HCT116 (cell line): Measurements from ENCODE around the gene PLCG2. TPM values are rescaled to one million over a fixed set of nuclear protein-coding genes. Genes with fewer than 3 reads are reported as not detected.

Experiments used
- ATAC-seq: fragments of 200-7000 bp; cut with Tn5 transposase; 2 replicates; pipeline ENCODE4 v1.9.1; 2020; ENCODE audit warnings: mild to moderate bottlenecking, moderate library complexity
- BruUV-seq: library from RNA; stranded (reverse); fragments of 400-500 nt; replicated peaks from 2 replicates; lab custom pipeline; 2021; lab: Mats Ljungman, UMichigan
- CTCF ChIA-PET: fragments of 300-600 bp; sonication (Branson Sonifier 250); formaldehyde crosslinking; loops from one replicate; lab custom pipeline; 2021; ENCODE audit warnings: antibody characterized with exemption; lab: Charles Lee
- POLR2A ChIA-PET: fragments of 300-600, 350-600 bp; sonication (Branson Sonifier 250); formaldehyde crosslinking; loops from one replicate; lab custom pipeline; 2021; ENCODE audit warnings: antibody characterized with exemption; lab: Charles Lee
- RAD21 ChIA-PET, 2 experiments: fragments of 300-600 bp; sonication (Branson Sonifier 250); formaldehyde crosslinking; loops; one replicate each; lab custom pipeline; 2023; ENCODE audit warnings: low total read pairs in 2 of 2; ENCODE audit not compliant: uncharacterized antibody in 2 of 2, unreplicated experiment in 2 of 2, low non-redundant PET in 1 of 2; lab: Charles Lee
- DNase-seq: peaks from one replicate; pipeline ENCODE4 v3.0.0-alpha.2; 2010; ENCODE audit warnings: low read depth, low spot score
- H2AFZ ChIP-seq: fragments of 200-600 bp; shearing (Covaris generic), sonication (generic); 2 replicates; pipeline ENCODE4 v1.6.1; 2017; ENCODE audit warnings: low read depth, mixed run types, mixed read lengths, antibody characterized with exemption, low read length; ENCODE audit not compliant: poor library complexity, severe bottlenecking
- H3K27ac ChIP-seq: 2 replicates; pipeline ENCODE4 v1.5.1; 2012; ENCODE audit warnings: low read depth, low read length
- H3K27me3 ChIP-seq: fragments of 200-600 bp; sonication (generic); 2 replicates; pipeline ENCODE4 v1.6.1; 2016; ENCODE audit warnings: mixed run types, low read length, mixed read lengths; ENCODE audit not compliant: insufficient read depth
- H3K36me3 ChIP-seq, 2 experiments: fragments of 200-500 bp in 1 of 2; fragments of 200-600 bp in 1 of 2; sonication (Bioruptor generic) in 1 of 2; sonication (generic) in 1 of 2; 2 replicates each; pipeline versions ENCODE4 v1.5.1 to v1.6.1; 2014 to 2016; ENCODE audit warnings: low read length in 2 of 2, inconsistent platforms in 1 of 2, mixed read lengths in 1 of 2, mixed run types in 1 of 2; ENCODE audit not compliant: insufficient read depth in 2 of 2, control insufficient read depth in 1 of 2
- H3K4me1 ChIP-seq, 2 experiments: fragments of 200-600 bp in 1 of 2; sonication (generic) in 1 of 2; 2 replicates each; pipeline versions ENCODE4 v1.5.1 to v1.6.1; 2012 to 2017; ENCODE audit warnings: low read length in 2 of 2, inconsistent platforms in 1 of 2, mild to moderate bottlenecking in 1 of 2, mixed read lengths in 1 of 2, mixed run types in 1 of 2, moderate library complexity in 1 of 2; ENCODE audit not compliant: insufficient read depth in 2 of 2, control insufficient read depth in 1 of 2
- H3K4me2 ChIP-seq: fragments of 200-600 bp; sonication (generic); 2 replicates; pipeline ENCODE4 v1.6.1; 2017; ENCODE audit warnings: mixed run types, low read length, mixed read lengths
- H3K4me3 ChIP-seq, 2 experiments: fragments of 200-600 bp in 1 of 2; sonication (generic) in 1 of 2; replicated peaks in 1 of 2; 2 replicates each; pipeline ENCODE4 v1.5.1; 2011 to 2016; ENCODE audit warnings: low read length in 2 of 2, control low read depth in 1 of 2, low read depth in 1 of 2, mild to moderate bottlenecking in 1 of 2, mixed read lengths in 1 of 2, mixed run types in 1 of 2
- H3K79me2 ChIP-seq: fragments of 200-600 bp; sonication (generic); 2 replicates; pipeline ENCODE4 v1.6.1; 2017; ENCODE audit warnings: mild to moderate bottlenecking, mixed run types, low read length, moderate library complexity, mixed read lengths; ENCODE audit not compliant: insufficient read depth
- H3K9ac ChIP-seq: fragments of 200-600 bp; sonication (generic); 2 replicates; pipeline ENCODE4 v1.6.1; 2016; ENCODE audit warnings: low read length, mixed read lengths
- H3K9me2 ChIP-seq: fragments of 200-600 bp; sonication (generic), shearing (Covaris generic); 2 replicates; pipeline ENCODE4 v1.6.1; 2017; ENCODE audit warnings: mixed run types, mild to moderate bottlenecking, moderate library complexity; ENCODE audit not compliant: insufficient read depth
- H3K9me3 ChIP-seq, 2 experiments: fragments of 200-500 bp in 1 of 2; fragments of 200-600 bp in 1 of 2; sonication (Bioruptor generic) in 1 of 2; sonication (generic) in 1 of 2; 2 replicates each; pipeline ENCODE4 v1.6.1; 2014 to 2017; ENCODE audit warnings: low read length in 2 of 2, mixed read lengths in 2 of 2, inconsistent platforms in 1 of 2, low read depth in 1 of 2, mild to moderate bottlenecking in 1 of 2, mixed run types in 1 of 2, moderate library complexity in 1 of 2; ENCODE audit not compliant: control insufficient read depth in 1 of 2, insufficient read depth in 1 of 2
- H4K20me1 ChIP-seq: fragments of 200-600 bp; sonication (generic), shearing (Covaris generic); 2 replicates; pipeline ENCODE4 v1.6.1; 2017; ENCODE audit warnings: mixed run types, mild to moderate bottlenecking, moderate library complexity; ENCODE audit not compliant: insufficient read depth
- CEBPB ChIP-seq: IDR thresholded peaks from 2 replicates; pipeline ENCODE4 v1.6.1; 2012; ENCODE audit warnings: low read depth
- EZH2 ChIP-seq: fragments of 200-600 bp; sonication (generic); IDR thresholded peaks from 2 replicates; pipeline ENCODE4 v1.6.1; 2017; ENCODE audit warnings: antibody characterized with exemption, mixed run types
- FOSL1 ChIP-seq: IDR thresholded peaks from 2 replicates; pipeline ENCODE4 v1.6.1; 2012; ENCODE audit warnings: low read depth
- JUND ChIP-seq: IDR thresholded peaks from 2 replicates; pipeline ENCODE4 v1.6.1; 2012
- POLR2A ChIP-seq: IDR thresholded peaks from 2 replicates; pipeline ENCODE4 v1.7.0; 2011; ENCODE audit warnings: borderline replicate concordance; ENCODE audit not compliant: insufficient read depth, insufficient read length; ENCODE audit errors: extremely low read depth
- POLR2AphosphoS5 ChIP-seq: IDR thresholded peaks from 2 replicates; pipeline ENCODE4 v1.6.1; 2011; ENCODE audit warnings: mild to moderate bottlenecking, low read depth, low read length, moderate library complexity
- SIN3A ChIP-seq: IDR thresholded peaks from 2 replicates; pipeline ENCODE4 v1.6.1; 2012; ENCODE audit warnings: low read depth
- SP1 ChIP-seq: IDR thresholded peaks from 2 replicates; pipeline ENCODE4 v1.6.1; 2012; ENCODE audit warnings: low read depth
- TCF7L2 ChIP-seq: IDR thresholded peaks from 2 replicates; pipeline ENCODE4 v1.7.0; 2011; ENCODE audit warnings: borderline replicate concordance, inconsistent platforms; ENCODE audit not compliant: insufficient read depth, insufficient read length; ENCODE audit errors: extremely low read depth
- ZFX ChIP-seq: fragments of 450-650 bp; IDR thresholded peaks from 2 replicates; pipeline ENCODE4 v1.6.1; 2017
- ZNF274 ChIP-seq: fragments of 200-500 bp; sonication (Bioruptor generic); IDR thresholded peaks from 2 replicates; pipeline ENCODE4 v1.6.1; 2014; ENCODE audit warnings: mild to moderate bottlenecking, low read depth, low read length, inconsistent platforms
- intact Hi-C: fragments of 100-400 bp; cut with micrococcal nuclease; formaldehyde crosslinking; loops from 2 replicates; pipeline ENCODE4 v1.10.0; 2022
- total RNA-seq: library from RNA; stranded (reverse); gene quantifications from one replicate; pipeline ENCODE4 v1.2.1, GENCODE V29; 2021; ENCODE audit not compliant: unreplicated experiment
- TF ChIP-seq, protein P1 (sequence below), 3 experiments: fragments of 200-600 bp in 1 of 3; sonication (generic) in 1 of 3; IDR thresholded peaks in 2 of 3; conservative IDR thresholded peaks in 1 of 3; 2 replicates each; pipeline ENCODE4 v1.5.1; 2012 to 2017; ENCODE audit warnings: low read depth in 2 of 3, low read length in 2 of 3, antibody characterized with exemption in 1 of 3, borderline replicate concordance in 1 of 3, control low read depth in 1 of 3, mild to moderate bottlenecking in 1 of 3, mixed read lengths in 1 of 3, mixed run types in 1 of 3, moderate library complexity in 1 of 3; ENCODE audit not compliant: insufficient read depth in 1 of 3
- TF ChIP-seq, protein P2 (sequence below): IDR thresholded peaks from 2 replicates; pipeline ENCODE4 v1.6.1; 2012
- TF ChIP-seq, protein P3 (sequence below): IDR thresholded peaks from 2 replicates; pipeline ENCODE4 v1.6.1; 2011; ENCODE audit warnings: mild to moderate bottlenecking, low read length, moderate library complexity; ENCODE audit not compliant: insufficient replicate concordance; ENCODE audit errors: extremely low read depth
- TF ChIP-seq, protein P4 (sequence below): IDR thresholded peaks from 2 replicates; pipeline ENCODE4 v1.6.1; 2012; ENCODE audit warnings: low read depth

Gene PLCG2
- total RNA-seq, 1 experiment from 2014 or later: 31.2 TPM

DNA sequence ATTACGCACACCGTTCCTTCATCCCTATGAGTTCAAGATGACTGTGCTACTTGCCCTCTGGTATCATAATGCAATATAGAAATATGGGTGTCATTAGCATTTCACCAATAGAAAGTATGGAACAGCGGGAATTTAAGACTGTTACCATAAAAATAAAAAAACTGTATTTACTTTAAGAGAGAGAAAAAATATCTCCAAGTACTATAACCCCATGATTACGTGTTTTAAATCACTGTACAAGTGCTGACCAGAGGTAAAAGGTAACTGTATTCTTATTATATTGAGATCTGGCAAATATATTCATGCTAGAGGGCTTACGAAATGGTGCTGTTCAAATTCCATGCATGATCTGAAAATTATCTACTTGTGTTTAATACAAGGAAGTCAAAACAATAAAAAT lies 226.9 kb downstream of the PLCG2 start:
- peaks cover 5 to 14% of the 10 kb centered on the region in 2 experiments; a peak in 3 of 4 replicates for H3K36me3 ChIP-seq
- H3K79me2 ChIP-seq: peaks cover 11% of the 10 kb centered on the region; the same call in 1 of the 2 replicates

More for the DNA sequence above, 226.9 kb downstream of the PLCG2 start:
- intact Hi-C loops: no loop called here
- ChIA-PET CTCF (no interaction called here), RAD21 (no interaction called here), POLR2A (no interaction called here)
- TF ChIP-seq SP1: no peak
- TF ChIP-seq TCF7L2: no peak
- TF ChIP-seq, protein P1, sequence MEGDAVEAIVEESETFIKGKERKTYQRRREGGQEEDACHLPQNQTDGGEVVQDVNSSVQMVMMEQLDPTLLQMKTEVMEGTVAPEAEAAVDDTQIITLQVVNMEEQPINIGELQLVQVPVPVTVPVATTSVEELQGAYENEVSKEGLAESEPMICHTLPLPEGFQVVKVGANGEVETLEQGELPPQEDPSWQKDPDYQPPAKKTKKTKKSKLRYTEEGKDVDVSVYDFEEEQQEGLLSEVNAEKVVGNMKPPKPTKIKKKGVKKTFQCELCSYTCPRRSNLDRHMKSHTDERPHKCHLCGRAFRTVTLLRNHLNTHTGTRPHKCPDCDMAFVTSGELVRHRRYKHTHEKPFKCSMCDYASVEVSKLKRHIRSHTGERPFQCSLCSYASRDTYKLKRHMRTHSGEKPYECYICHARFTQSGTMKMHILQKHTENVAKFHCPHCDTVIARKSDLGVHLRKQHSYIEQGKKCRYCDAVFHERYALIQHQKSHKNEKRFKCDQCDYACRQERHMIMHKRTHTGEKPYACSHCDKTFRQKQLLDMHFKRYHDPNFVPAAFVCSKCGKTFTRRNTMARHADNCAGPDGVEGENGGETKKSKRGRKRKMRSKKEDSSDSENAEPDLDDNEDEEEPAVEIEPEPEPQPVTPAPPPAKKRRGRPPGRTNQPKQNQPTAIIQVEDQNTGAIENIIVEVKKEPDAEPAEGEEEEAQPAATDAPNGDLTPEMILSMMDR (IDR thresholded peaks at IDR 0.05 in 2 of 3, conservative IDR thresholded peaks at IDR 0.05 in 1 of 3; ENCODE audit: borderline replicate concordance in 1 of 3, insufficient read depth in 1 of 3, low read depth in 2 of 3, low read length in 2 of 3): no peak
- no peak for TF ChIP-seq ZFX
- no peak for TF ChIP-seq ZNF274
- no peak for TF ChIP-seq FOSL1
- no peak for TF ChIP-seq SIN3A
- TF ChIP-seq, protein P2, sequence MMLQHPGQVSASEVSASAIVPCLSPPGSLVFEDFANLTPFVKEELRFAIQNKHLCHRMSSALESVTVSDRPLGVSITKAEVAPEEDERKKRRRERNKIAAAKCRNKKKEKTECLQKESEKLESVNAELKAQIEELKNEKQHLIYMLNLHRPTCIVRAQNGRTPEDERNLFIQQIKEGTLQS: no peak
- TF ChIP-seq EZH2: no peak
- TF ChIP-seq, protein P3, sequence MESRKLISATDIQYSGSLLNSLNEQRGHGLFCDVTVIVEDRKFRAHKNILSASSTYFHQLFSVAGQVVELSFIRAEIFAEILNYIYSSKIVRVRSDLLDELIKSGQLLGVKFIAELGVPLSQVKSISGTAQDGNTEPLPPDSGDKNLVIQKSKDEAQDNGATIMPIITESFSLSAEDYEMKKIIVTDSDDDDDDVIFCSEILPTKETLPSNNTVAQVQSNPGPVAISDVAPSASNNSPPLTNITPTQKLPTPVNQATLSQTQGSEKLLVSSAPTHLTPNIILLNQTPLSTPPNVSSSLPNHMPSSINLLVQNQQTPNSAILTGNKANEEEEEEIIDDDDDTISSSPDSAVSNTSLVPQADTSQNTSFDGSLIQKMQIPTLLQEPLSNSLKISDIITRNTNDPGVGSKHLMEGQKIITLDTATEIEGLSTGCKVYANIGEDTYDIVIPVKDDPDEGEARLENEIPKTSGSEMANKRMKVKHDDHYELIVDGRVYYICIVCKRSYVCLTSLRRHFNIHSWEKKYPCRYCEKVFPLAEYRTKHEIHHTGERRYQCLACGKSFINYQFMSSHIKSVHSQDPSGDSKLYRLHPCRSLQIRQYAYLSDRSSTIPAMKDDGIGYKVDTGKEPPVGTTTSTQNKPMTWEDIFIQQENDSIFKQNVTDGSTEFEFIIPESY: no peak
- TF ChIP-seq CEBPB: no peak
- no peak for TF ChIP-seq POLR2A
- no peak for TF ChIP-seq POLR2AphosphoS5
- TF ChIP-seq JUND: no peak
- TF ChIP-seq, protein P4, sequence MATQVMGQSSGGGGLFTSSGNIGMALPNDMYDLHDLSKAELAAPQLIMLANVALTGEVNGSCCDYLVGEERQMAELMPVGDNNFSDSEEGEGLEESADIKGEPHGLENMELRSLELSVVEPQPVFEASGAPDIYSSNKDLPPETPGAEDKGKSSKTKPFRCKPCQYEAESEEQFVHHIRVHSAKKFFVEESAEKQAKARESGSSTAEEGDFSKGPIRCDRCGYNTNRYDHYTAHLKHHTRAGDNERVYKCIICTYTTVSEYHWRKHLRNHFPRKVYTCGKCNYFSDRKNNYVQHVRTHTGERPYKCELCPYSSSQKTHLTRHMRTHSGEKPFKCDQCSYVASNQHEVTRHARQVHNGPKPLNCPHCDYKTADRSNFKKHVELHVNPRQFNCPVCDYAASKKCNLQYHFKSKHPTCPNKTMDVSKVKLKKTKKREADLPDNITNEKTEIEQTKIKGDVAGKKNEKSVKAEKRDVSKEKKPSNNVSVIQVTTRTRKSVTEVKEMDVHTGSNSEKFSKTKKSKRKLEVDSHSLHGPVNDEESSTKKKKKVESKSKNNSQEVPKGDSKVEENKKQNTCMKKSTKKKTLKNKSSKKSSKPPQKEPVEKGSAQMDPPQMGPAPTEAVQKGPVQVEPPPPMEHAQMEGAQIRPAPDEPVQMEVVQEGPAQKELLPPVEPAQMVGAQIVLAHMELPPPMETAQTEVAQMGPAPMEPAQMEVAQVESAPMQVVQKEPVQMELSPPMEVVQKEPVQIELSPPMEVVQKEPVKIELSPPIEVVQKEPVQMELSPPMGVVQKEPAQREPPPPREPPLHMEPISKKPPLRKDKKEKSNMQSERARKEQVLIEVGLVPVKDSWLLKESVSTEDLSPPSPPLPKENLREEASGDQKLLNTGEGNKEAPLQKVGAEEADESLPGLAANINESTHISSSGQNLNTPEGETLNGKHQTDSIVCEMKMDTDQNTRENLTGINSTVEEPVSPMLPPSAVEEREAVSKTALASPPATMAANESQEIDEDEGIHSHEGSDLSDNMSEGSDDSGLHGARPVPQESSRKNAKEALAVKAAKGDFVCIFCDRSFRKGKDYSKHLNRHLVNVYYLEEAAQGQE: no peak
- H2AFZ ChIP-seq: no peak overlapping the region
- H3K4me2 ChIP-seq: no peak overlapping the region
- H3K27me3 ChIP-seq: no peaks in the 10 kb centered on the region
- no peaks in the 10 kb centered on the region for H3K9me2 ChIP-seq
- DNase-seq: no peak
- ATAC-seq: no peak
- H3K4me3 ChIP-seq: no peak overlapping the region
- no peaks in the 10 kb centered on the region for H4K20me1 ChIP-seq
- peaks cover 0 to 8% of the 10 kb centered on the region in 2 experiments; a peak in 2 of 4 replicates for H3K4me1 ChIP-seq
- BruUV-seq: no TSS peak
- H3K9me3 ChIP-seq: peaks cover 6 to 8% of the 10 kb centered on the region in 2 experiments; a peak in 2 of 4 replicates
- no peak overlapping the region for H3K9ac ChIP-seq
- no peak overlapping the region for H3K27ac ChIP-seq
